ENCODE results near the gene YAP1. TPM values are rescaled to one million over a fixed set of nuclear protein-coding genes. Genes with fewer than 3 reads are reported as not detected.

Gene YAP1
- total RNA-seq, 4 donors from 2014 or later: 122 to 202 (median 170) TPM

- TF ChIP-seq CTCF (IDR thresholded peaks at IDR 0.05; ENCODE audit: low read depth): no peak
Observed at GRCh38 chr11:102269927-102270326, 159.7 kb downstream of the YAP1 start.

- no peak for TF ChIP-seq CTCF (IDR thresholded peaks at IDR 0.05; ENCODE audit: low read depth)
Observed at GRCh38 chr11:102272047-102272824, 162.0 kb downstream of the YAP1 start.

GRCh38 chr11:102274628-102275027 lies 164.4 kb downstream of the YAP1 start:
- TF ChIP-seq CTCF (IDR thresholded peaks at IDR 0.05; ENCODE audit: low read depth): no peak

- TF ChIP-seq CTCF (IDR thresholded peaks at IDR 0.05; ENCODE audit: low read depth): no peak
Observed at GRCh38 chr11:102276362-102276761, 166.1 kb downstream of the YAP1 start.

- no peak for TF ChIP-seq CTCF (IDR thresholded peaks at IDR 0.05; ENCODE audit: low read depth)
Observed at GRCh38 chr11:102276783-102277182, 166.5 kb downstream of the YAP1 start.

GRCh38 chr11:102279641-102280170 lies 169.5 kb downstream of the YAP1 start:
- no peak for TF ChIP-seq CTCF (IDR thresholded peaks at IDR 0.05; ENCODE audit: low read depth)

- TF ChIP-seq CTCF (IDR thresholded peaks at IDR 0.05; ENCODE audit: low read depth): no peak
Observed at GRCh38 chr11:102280245-102280833, 170.1 kb downstream of the YAP1 start.

All from subcutaneous adipose tissue (tissue), 4 donors.